ENCODE results near the gene CNGA2.

CNGA2 gene

DNA sequence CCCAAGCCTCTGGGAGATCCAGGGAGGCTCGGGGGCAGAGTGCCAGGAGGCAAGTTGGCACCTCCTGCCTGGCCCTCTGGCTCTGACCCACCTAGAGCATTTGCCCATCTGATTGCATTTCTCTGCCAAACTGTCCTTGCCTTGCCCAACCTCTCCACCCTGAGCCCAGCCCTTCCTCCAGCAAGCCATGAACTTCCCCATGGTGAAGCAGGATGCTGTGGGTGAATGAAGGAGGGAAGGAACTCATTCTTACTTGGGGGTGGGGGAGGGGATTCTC lies 9.3 kb upstream of the CNGA2 start:
- Histone ChIP-seq H3K27ac (ENCODE audit: low read length) (no peak overlapping the region), H3K4me2 (ENCODE audit: insufficient read depth, low read length) (no peak overlapping the region)

DNA sequence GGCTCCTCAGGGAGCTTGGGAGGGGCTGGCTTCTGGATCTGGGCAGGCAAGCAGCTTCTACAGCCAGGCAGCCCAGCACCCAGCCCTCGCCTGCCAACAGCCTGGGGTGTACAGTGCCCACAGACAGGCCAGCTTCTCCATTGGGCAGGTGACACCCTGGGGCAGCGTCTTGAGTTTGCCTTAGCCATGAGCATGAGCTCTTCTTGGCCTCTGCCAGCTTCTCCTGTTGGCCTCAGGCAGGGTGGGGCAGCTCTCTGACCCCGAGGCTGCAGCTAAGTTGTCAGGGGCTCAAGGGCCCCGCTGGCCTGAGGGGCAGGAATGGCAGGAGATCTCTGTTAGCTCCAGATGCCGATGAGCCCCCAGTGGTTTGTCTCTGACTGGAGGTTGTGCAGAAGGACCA lies 7.8 kb upstream of the CNGA2 start:
- Histone ChIP-seq H3K9ac (ENCODE audit: low read depth, low read length) (no peak overlapping the region), H3K27me3 (ENCODE audit: insufficient read depth, low read length, poor library complexity) (no peaks in the 10 kb centered on the region), H3K9me3 (ENCODE audit: insufficient read depth, low read length, severe bottlenecking) (no peaks in the 10 kb centered on the region), H3K4me2 (ENCODE audit: insufficient read depth, low read length) (no peak overlapping the region), H3K79me2 (ENCODE audit: insufficient read depth, low read length) (no peaks in the 10 kb centered on the region), H2AFZ (ENCODE audit: low read depth, low read length) (no peak overlapping the region), H3K36me3 (ENCODE audit: insufficient read depth, low read length) (no peaks in the 10 kb centered on the region), H3K27ac (ENCODE audit: low read length) (no peak overlapping the region), H3K4me1 (ENCODE audit: insufficient read depth, low read length) (no peaks in the 10 kb centered on the region), H3K4me3 (ENCODE audit: low read depth in 1 of 2, low read length in 2 of 2) (no peak overlapping the region), H4K20me1 (ENCODE audit: insufficient read depth, low read length) (no peaks in the 10 kb centered on the region)
- TF ChIP-seq, protein P1, sequence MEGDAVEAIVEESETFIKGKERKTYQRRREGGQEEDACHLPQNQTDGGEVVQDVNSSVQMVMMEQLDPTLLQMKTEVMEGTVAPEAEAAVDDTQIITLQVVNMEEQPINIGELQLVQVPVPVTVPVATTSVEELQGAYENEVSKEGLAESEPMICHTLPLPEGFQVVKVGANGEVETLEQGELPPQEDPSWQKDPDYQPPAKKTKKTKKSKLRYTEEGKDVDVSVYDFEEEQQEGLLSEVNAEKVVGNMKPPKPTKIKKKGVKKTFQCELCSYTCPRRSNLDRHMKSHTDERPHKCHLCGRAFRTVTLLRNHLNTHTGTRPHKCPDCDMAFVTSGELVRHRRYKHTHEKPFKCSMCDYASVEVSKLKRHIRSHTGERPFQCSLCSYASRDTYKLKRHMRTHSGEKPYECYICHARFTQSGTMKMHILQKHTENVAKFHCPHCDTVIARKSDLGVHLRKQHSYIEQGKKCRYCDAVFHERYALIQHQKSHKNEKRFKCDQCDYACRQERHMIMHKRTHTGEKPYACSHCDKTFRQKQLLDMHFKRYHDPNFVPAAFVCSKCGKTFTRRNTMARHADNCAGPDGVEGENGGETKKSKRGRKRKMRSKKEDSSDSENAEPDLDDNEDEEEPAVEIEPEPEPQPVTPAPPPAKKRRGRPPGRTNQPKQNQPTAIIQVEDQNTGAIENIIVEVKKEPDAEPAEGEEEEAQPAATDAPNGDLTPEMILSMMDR (IDR thresholded peaks at IDR 0.05; ENCODE audit: borderline replicate concordance, extremely low read depth, low read length, poor library complexity, severe bottlenecking), result no peak
- no peak for TF ChIP-seq EZH2 (IDR thresholded peaks at IDR 0.05; ENCODE audit: borderline replicate concordance, low read depth, low read length, severe bottlenecking)
- ATAC-seq (ENCODE audit: insufficient read depth, low read depth), result no peak
- DNase-seq, result no peak

More for the DNA sequence above, 9.3 kb upstream of the CNGA2 start:
- no peak overlapping the region for H3K4me3 ChIP-seq (ENCODE audit: low read depth in 1 of 2, low read length in 2 of 2)
- H3K9ac ChIP-seq (ENCODE audit: low read depth, low read length), result no peak overlapping the region
- H3K27me3 ChIP-seq (ENCODE audit: insufficient read depth, low read length, poor library complexity), result no peaks in the 10 kb centered on the region
- ATAC-seq (ENCODE audit: insufficient read depth, low read depth) (no peak), DNase-seq (no peak)
- no peaks in the 10 kb centered on the region for H3K4me1 ChIP-seq (ENCODE audit: insufficient read depth, low read length)
- H3K9me3 ChIP-seq (ENCODE audit: insufficient read depth, low read length, severe bottlenecking), result no peaks in the 10 kb centered on the region
- H2AFZ ChIP-seq (ENCODE audit: low read depth, low read length), result no peak overlapping the region
- no peaks in the 10 kb centered on the region for H3K36me3 ChIP-seq (ENCODE audit: insufficient read depth, low read length)
- H3K79me2 ChIP-seq (ENCODE audit: insufficient read depth, low read length), result no peaks in the 10 kb centered on the region
- no peak for TF ChIP-seq EZH2 (IDR thresholded peaks at IDR 0.05; ENCODE audit: borderline replicate concordance, low read depth, low read length, severe bottlenecking)
- TF ChIP-seq, protein P1 (IDR thresholded peaks at IDR 0.05; ENCODE audit: borderline replicate concordance, extremely low read depth, low read length, poor library complexity, severe bottlenecking), result no peak
- no peaks in the 10 kb centered on the region for H4K20me1 ChIP-seq (ENCODE audit: insufficient read depth, low read length)

DNA sequence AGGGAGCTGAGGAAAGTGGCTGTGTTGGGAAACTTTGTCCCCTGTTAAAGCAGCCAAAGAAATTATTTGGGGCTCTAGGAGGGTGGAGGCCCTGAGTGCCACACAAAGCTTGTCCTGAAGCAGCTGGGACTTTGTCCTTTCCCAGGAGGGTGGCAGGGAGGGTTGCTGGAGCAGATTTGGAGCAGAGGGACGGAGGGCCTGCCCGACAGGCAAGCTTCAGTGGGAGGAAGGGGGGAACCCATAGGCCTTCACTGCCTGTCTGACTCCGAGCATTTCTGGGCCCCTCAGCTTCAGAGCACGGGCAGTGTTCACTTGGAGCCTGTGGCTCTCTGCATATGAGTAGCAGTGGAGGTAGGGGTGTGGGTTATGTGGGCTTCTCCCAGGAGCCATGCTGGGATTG lies 7.2 kb upstream of the CNGA2 start:
- H3K27ac ChIP-seq (ENCODE audit: low read length), result no peak overlapping the region
- DNase-seq, result no peak
- no peak overlapping the region for H3K4me3 ChIP-seq (ENCODE audit: low read depth in 1 of 2, low read length in 2 of 2)
- no peak overlapping the region for H2AFZ ChIP-seq (ENCODE audit: low read depth, low read length)
- H3K27me3 ChIP-seq (ENCODE audit: insufficient read depth, low read length, poor library complexity), result no peaks in the 10 kb centered on the region
- H3K4me2 ChIP-seq (ENCODE audit: insufficient read depth, low read length), result no peak overlapping the region
- no peak overlapping the region for H3K9ac ChIP-seq (ENCODE audit: low read depth, low read length)
- no peak for ATAC-seq (ENCODE audit: insufficient read depth, low read depth)
- TF ChIP-seq, protein P1 (IDR thresholded peaks at IDR 0.05; ENCODE audit: borderline replicate concordance, extremely low read depth, low read length, poor library complexity, severe bottlenecking), result no peak
- TF ChIP-seq EZH2 (IDR thresholded peaks at IDR 0.05; ENCODE audit: borderline replicate concordance, low read depth, low read length, severe bottlenecking), result no peak
- no peaks in the 10 kb centered on the region for H3K9me3 ChIP-seq (ENCODE audit: insufficient read depth, low read length, severe bottlenecking)
- no peaks in the 10 kb centered on the region for H4K20me1 ChIP-seq (ENCODE audit: insufficient read depth, low read length)
- no peaks in the 10 kb centered on the region for H3K4me1 ChIP-seq (ENCODE audit: insufficient read depth, low read length)
- H3K79me2 ChIP-seq (ENCODE audit: insufficient read depth, low read length), result no peaks in the 10 kb centered on the region
- H3K36me3 ChIP-seq (ENCODE audit: insufficient read depth, low read length), result no peaks in the 10 kb centered on the region

DNA sequence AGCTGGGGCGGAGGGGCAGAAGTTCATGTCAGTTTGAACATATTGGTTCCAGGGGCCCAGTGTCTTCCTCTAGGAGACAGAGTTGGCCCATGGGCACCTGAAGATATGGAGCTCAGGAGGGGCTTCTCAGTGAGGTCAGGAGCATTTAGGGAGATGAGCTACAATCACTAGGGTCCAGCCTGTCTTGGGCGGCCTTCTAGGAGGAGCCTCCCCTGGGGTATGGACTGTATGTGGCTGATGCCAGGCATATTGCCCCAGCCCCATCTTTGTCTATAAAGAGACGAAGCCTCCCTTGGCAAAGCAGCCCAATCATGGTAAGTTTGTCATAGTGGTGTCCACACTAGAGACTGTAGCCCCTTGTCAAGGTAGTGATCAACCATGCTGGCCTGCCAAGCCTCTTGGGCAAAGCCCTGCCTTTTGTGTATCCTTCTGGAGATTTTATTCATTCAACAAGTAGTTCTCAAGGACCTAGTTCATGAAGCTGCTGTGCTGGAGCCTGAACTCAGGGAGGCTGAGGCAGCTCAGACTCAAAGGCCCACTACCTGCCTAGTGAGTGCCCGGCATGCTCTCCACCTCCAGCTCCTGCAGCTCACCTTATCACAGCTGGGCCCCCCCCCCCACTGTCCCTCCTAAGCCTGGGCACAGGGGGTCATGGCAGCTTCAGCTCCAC lies 5.4 kb upstream of the CNGA2 start:
- no peaks in the 10 kb centered on the region for H4K20me1 ChIP-seq (ENCODE audit: insufficient read depth, low read length)
- no peak overlapping the region for H3K4me2 ChIP-seq (ENCODE audit: insufficient read depth, low read length)
- no peak overlapping the region for H3K9ac ChIP-seq (ENCODE audit: low read depth, low read length)
- no peaks in the 10 kb centered on the region for H3K4me1 ChIP-seq (ENCODE audit: insufficient read depth, low read length)
- no peaks in the 10 kb centered on the region for H3K36me3 ChIP-seq (ENCODE audit: insufficient read depth, low read length)
- H3K27me3 ChIP-seq (ENCODE audit: insufficient read depth, low read length, poor library complexity), result no peaks in the 10 kb centered on the region
- no peak overlapping the region for H2AFZ ChIP-seq (ENCODE audit: low read depth, low read length)
- H3K4me3 ChIP-seq (ENCODE audit: low read depth in 1 of 2, low read length in 2 of 2), result no peak overlapping the region
- H3K79me2 ChIP-seq (ENCODE audit: insufficient read depth, low read length), result no peaks in the 10 kb centered on the region
- H3K9me3 ChIP-seq (ENCODE audit: insufficient read depth, low read length, severe bottlenecking), result no peaks in the 10 kb centered on the region
- no peak overlapping the region for H3K27ac ChIP-seq (ENCODE audit: low read length)
- TF ChIP-seq EZH2 (IDR thresholded peaks at IDR 0.05; ENCODE audit: borderline replicate concordance, low read depth, low read length, severe bottlenecking), result no peak
- TF ChIP-seq, protein P1 (IDR thresholded peaks at IDR 0.05; ENCODE audit: borderline replicate concordance, extremely low read depth, low read length, poor library complexity, severe bottlenecking), result no peak
- ATAC-seq (ENCODE audit: insufficient read depth, low read depth) (no peak), DNase-seq (no peak)
